ENCODE data around the gene MAGEC2. TPM values are rescaled to one million over a fixed set of nuclear protein-coding genes. Genes with fewer than 3 reads are reported as not detected.

Gene MAGEC2
- not detected in 3 replicates for total RNA-seq

GRCh38 chrX:142204522-142205433, at the start of gene MAGEC2:
Gene MAGEC2, minus strand, starts transcription at chrX:142205290. Its CDS starts 1,303 bp downstream, at chrX:142203987.
- Mint-ChIP-seq H3K36me3 (no peaks in the 10 kb centered on the region), H3K9me3 (peaks cover 51% of the 10 kb centered on the region), H3K4me1 (no peaks in the 10 kb centered on the region), H3K27ac (no peak within 1 kb of the TSS), H3K27me3 (ENCODE audit: low read depth) (no peaks in the 10 kb centered on the region), H3K4me3 (no peak within 1 kb of the TSS)
- no peak for DNase-seq (ENCODE audit: low spot score in 2 of 2, unreplicated experiment in 2 of 2)
- no peak for TF ChIP-seq CTCF (IDR thresholded peaks at IDR 0.05; ENCODE audit: unreplicated experiment)

DNA sequence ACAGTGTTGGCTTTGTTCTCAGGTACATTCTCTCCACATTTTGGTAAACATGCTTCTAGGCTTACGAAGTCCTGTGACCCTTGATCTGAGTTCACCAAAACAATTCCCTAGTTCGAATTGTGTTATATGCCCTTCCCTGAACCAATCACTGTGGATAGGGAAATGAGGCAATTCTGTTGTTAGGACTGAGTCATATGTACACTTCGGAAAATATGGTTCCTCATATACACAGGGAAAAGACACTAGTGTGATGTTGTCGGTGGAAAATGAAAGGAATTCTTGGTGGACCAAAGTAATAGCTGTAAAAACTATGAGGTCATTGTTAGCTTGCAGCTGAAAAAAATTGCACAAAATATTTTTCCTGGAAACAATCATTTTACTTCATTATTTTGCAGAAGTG, 46.6 kb upstream of the MAGEC2 start:
- Mint-ChIP-seq H3K4me1 (no peaks in the 10 kb centered on the region), H3K36me3 (no peaks in the 10 kb centered on the region), H3K4me3 (no peak overlapping the region), H3K27me3 (ENCODE audit: low read depth) (no peaks in the 10 kb centered on the region), H3K27ac (no peak overlapping the region), H3K9me3 (peaks cover 51% of the 10 kb centered on the region)
- DNase-seq (ENCODE audit: low spot score in 2 of 2, unreplicated experiment in 2 of 2): no peak
- TF ChIP-seq CTCF (IDR thresholded peaks at IDR 0.05; ENCODE audit: unreplicated experiment): no peak

GRCh38 chrX:142251202-142251601, 46.1 kb upstream of the MAGEC2 start:
- peaks cover 56% of the 10 kb centered on the region for H3K9me3 Mint-ChIP-seq
- no peak for DNase-seq (ENCODE audit: low spot score in 2 of 2, unreplicated experiment in 2 of 2)
- no peak for TF ChIP-seq CTCF (IDR thresholded peaks at IDR 0.05; ENCODE audit: unreplicated experiment)
- H3K27me3 Mint-ChIP-seq (ENCODE audit: low read depth): no peaks in the 10 kb centered on the region
- no peak overlapping the region for H3K27ac Mint-ChIP-seq
- no peak overlapping the region for H3K4me3 Mint-ChIP-seq
- H3K4me1 Mint-ChIP-seq: no peaks in the 10 kb centered on the region
- H3K36me3 Mint-ChIP-seq: no peaks in the 10 kb centered on the region

GRCh38 chrX:142250502-142250901, 45.4 kb upstream of the MAGEC2 start:
- H3K36me3 Mint-ChIP-seq: no peaks in the 10 kb centered on the region
- DNase-seq (ENCODE audit: low spot score in 2 of 2, unreplicated experiment in 2 of 2): no peak
- no peak overlapping the region for H3K4me3 Mint-ChIP-seq
- no peaks in the 10 kb centered on the region for H3K27me3 Mint-ChIP-seq (ENCODE audit: low read depth)
- H3K9me3 Mint-ChIP-seq: peaks cover 60% of the 10 kb centered on the region
- H3K27ac Mint-ChIP-seq: no peak overlapping the region
- no peaks in the 10 kb centered on the region for H3K4me1 Mint-ChIP-seq
- no peak for TF ChIP-seq CTCF (IDR thresholded peaks at IDR 0.05; ENCODE audit: unreplicated experiment)

GRCh38 chrX:142249721-142250120, 44.6 kb upstream of the MAGEC2 start:
- H3K27me3 Mint-ChIP-seq (ENCODE audit: low read depth): no peaks in the 10 kb centered on the region
- no peak for DNase-seq (ENCODE audit: low spot score in 2 of 2, unreplicated experiment in 2 of 2)
- no peak overlapping the region for H3K27ac Mint-ChIP-seq
- H3K4me3 Mint-ChIP-seq: no peak overlapping the region
- no peaks in the 10 kb centered on the region for H3K4me1 Mint-ChIP-seq
- H3K36me3 Mint-ChIP-seq: no peaks in the 10 kb centered on the region
- peaks cover 57% of the 10 kb centered on the region for H3K9me3 Mint-ChIP-seq
- TF ChIP-seq CTCF (IDR thresholded peaks at IDR 0.05; ENCODE audit: unreplicated experiment): no peak
